H1 (cell line): Measurements from ENCODE around the gene ABCA6. TPM values are rescaled to one million over a fixed set of nuclear protein-coding genes. Genes with fewer than 3 reads are reported as not detected.

Source experiments
- CREB1 ChIP-seq: IDR thresholded peaks from 2 replicates; pipeline ENCODE4 v1.6.1; 2012; ENCODE audit warnings: inconsistent platforms
- CTCF ChIP-seq, 3 experiments: IDR thresholded peaks; 1 replicate in 2 of 3; 2 replicates in 1 of 3; pipeline versions ENCODE4 v1.5.1 to v1.6.1; 2011; ENCODE audit warnings: low read length in 3 of 3, mild to moderate bottlenecking in 3 of 3, inconsistent platforms in 2 of 3, low read depth in 1 of 3, moderate library complexity in 1 of 3; ENCODE audit not compliant: insufficient read depth in 1 of 3; ENCODE audit errors: control extremely low read depth in 1 of 3
- FOSL1 ChIP-seq: IDR thresholded peaks from 2 replicates; pipeline ENCODE4 v1.6.1; 2011; ENCODE audit warnings: mild to moderate bottlenecking, low read depth, low read length, moderate library complexity; ENCODE audit not compliant: insufficient read depth
- NRF1 ChIP-seq: IDR thresholded peaks from 2 replicates; pipeline ENCODE4 v1.6.1; 2011; ENCODE audit warnings: mild to moderate bottlenecking, low read depth, low read length, improper control_type of control experiment
- PHF8 ChIP-seq: fragments of 200-600 bp; sonication (generic); conservative IDR thresholded peaks from 2 replicates; pipeline ENCODE4 v1.7.1; 2012; ENCODE audit warnings: low read depth, mild to moderate bottlenecking, inconsistent platforms, low read length, moderate library complexity
- RFX5 ChIP-seq: IDR thresholded peaks from 2 replicates; pipeline ENCODE4 v1.6.1; 2011; ENCODE audit warnings: low read depth, low read length, improper control_type of control experiment, borderline replicate concordance
- polyA plus RNA-seq, 7 experiments: library from polyadenylated mRNA; depleted of rRNA in 3 of 7; stranded (reverse) in 5 of 7; unstranded in 2 of 7; fragments of >200 nt in 5 of 7; fragments of 200-250 nt in 2 of 7; gene quantifications; 1 replicate in 5 of 7; 2 replicates in 1 of 7; 4 replicates in 1 of 7; pipeline versions ENCODE4 v1.2.1 to v1.2.3, GENCODE V29; 2011 to 2013; ENCODE audit warnings: missing spikeins in 2 of 7, mixed read lengths in 2 of 7
- total RNA-seq: library from RNA; stranded (reverse); fragmentation: NEBNext Ultra II Directional; extraction: Animal tissue kit (Norgen Biotek cat#: 25700); gene quantifications from 2 replicates; pipeline ENCODE4 v1.2.1, GENCODE V29; 2021

The ABCA6 gene
- total and polyA plus RNA-seq, 2 of the 8 experiments (the other 6 are each of a cell fraction or from before 2014, with no cell fraction given): not detected

- no peak for TF ChIP-seq FOSL1
- TF ChIP-seq CREB1: no peak
- no peak for TF ChIP-seq RFX5
- TF ChIP-seq CTCF (IDR thresholded peaks at IDR 0.05; ENCODE audit: control extremely low read depth in 1 of 3, insufficient read depth in 1 of 3, low read depth in 1 of 3, low read length in 3 of 3): no peak
- TF ChIP-seq NRF1: no peak
- no peak for TF ChIP-seq PHF8
Measured at GRCh38 chr17:69122065-69122464, 19.6 kb downstream of the ABCA6 start (continued).
